ENCODE measurements around the gene ZFAND3.

ZFAND3 gene

DNA sequence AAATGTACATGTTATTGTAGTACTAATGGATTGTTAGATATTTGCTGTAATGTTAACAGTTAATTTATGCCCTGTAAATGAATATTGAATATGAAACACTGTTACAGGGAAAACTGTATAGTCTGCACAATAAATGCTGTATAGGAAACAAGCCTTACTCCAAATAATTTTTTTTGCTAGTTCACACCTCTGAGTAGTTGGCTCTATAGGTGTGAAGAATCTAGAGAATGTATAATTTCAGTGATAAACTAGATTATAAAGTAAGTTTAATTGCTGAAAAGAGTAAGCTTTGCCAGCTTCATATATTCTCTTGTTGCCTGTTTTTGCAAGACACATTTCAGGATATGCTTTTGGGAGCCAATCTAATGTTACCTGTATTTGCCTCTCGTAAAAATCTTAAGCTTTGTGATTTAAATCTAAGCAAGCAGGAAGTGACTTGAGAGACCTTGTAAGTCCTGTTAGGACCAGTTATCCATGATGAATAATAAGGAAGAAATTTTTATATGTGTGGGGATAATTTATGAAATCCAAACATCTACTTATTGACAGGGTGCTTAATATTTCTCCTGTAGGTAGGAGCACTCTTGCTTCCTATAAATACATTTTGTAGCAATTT, 232.4 kb downstream of the ZFAND3 start:
- TF ChIP-seq ZFX (IDR thresholded peaks at IDR 0.05; ENCODE audit: borderline replicate concordance) = no peak
- TF ChIP-seq, protein P1, sequence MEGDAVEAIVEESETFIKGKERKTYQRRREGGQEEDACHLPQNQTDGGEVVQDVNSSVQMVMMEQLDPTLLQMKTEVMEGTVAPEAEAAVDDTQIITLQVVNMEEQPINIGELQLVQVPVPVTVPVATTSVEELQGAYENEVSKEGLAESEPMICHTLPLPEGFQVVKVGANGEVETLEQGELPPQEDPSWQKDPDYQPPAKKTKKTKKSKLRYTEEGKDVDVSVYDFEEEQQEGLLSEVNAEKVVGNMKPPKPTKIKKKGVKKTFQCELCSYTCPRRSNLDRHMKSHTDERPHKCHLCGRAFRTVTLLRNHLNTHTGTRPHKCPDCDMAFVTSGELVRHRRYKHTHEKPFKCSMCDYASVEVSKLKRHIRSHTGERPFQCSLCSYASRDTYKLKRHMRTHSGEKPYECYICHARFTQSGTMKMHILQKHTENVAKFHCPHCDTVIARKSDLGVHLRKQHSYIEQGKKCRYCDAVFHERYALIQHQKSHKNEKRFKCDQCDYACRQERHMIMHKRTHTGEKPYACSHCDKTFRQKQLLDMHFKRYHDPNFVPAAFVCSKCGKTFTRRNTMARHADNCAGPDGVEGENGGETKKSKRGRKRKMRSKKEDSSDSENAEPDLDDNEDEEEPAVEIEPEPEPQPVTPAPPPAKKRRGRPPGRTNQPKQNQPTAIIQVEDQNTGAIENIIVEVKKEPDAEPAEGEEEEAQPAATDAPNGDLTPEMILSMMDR (IDR thresholded peaks at IDR 0.05) = no peak
- H3K27ac ChIP-seq = no peak overlapping the region

DNA sequence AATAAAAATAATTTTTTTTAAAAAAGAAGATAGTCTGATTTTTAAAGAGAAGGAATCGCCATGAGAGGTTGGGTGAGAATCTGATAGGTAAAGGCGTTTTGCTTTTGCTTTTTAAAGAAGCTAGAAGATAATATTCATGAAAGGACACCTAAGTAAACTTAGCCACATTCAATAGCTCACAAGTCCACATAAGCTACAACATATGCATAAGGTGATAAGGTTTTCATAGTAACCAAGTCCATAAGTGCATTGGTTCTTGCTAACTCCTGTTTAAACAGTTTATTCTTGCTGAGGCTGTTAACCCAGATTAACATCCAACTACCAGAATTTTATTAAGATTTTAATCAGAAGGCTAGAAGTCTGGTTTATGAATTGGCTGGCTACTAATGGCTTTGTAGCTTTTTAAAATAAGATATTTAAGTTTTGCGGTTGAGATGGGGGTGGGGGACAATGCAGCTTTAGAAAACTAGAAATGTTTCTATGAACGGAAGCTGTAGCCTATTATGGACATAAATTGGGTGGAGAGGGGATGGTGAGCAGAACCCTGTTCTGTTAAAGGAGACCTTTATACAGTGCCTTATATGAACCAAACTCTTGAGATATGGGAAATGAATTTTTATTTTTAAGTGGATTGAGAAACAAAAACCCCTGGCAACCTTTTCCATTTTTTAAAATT, 235.1 kb downstream of the ZFAND3 start:
- H3K27ac ChIP-seq = no peak overlapping the region
- TF ChIP-seq ZFX (IDR thresholded peaks at IDR 0.05; ENCODE audit: borderline replicate concordance) = no peak
- TF ChIP-seq, protein P1 (IDR thresholded peaks at IDR 0.05) = no peak

DNA sequence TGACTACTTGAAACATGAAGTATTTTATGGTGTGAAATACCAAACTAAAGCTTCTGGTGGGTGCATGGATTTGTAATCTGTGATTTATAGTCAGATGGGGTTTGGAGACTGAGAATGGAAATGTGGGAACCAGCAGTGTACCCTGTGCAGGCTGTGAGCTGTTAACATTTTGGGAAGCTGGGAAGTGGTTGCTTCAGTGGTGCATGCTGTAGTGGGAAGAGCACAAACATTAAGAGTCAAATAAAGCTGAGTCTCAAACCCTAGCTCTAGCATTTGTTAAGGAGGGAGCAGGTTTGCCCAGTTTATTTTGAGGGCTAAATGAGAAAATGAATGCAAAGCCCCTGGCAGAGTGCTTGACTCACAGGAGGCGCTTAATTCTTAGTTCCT, 235.7 kb downstream of the ZFAND3 start:
- TF ChIP-seq ZFX (IDR thresholded peaks at IDR 0.05; ENCODE audit: borderline replicate concordance) = no peak
- TF ChIP-seq, protein P1 (IDR thresholded peaks at IDR 0.05) = no peak
- no peak overlapping the region for H3K27ac ChIP-seq

DNA sequence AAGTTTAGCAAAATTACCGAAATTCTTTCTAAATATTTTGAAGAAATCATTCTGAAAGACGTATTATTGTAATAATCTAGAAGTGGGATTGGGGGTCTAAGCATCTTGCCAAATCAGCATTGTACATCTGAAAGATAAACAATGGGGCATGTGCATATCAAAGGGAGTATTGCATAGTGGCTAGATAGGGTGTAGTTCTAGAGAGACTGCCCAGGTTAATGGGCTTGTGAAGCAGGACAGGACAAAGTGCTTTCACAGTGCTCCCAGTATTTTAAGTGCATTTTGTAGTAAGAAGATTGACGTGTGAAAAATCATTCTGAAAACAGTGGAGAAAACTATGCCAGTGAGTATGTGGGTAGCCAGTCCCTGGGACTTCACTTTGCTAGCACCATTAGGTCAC, 236.8 kb downstream of the ZFAND3 start:
- H3K27ac ChIP-seq = no peak overlapping the region
- TF ChIP-seq, protein P1 (IDR thresholded peaks at IDR 0.05) = no peak
- no peak for TF ChIP-seq ZFX (IDR thresholded peaks at IDR 0.05; ENCODE audit: borderline replicate concordance)

DNA sequence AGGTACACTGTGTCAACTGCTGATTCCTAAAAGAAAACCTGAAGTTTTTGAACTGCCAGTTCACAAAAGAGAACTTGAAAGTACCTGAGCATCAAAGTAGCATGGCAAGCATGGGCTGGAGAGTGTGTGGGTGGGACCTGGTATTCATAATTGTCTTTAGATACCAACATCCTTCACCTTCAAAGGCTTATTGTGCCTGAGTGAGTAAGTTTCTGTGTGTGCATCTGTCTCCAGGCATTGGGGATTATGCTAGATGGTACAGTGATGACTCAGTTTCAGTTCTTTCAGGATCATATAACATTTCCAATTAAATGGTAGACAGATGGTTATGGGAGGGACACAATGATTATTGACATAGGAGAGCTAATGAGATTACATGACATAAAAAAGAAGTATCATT, 238.5 kb downstream of the ZFAND3 start:
- H3K27ac ChIP-seq = no peak overlapping the region

DNA sequence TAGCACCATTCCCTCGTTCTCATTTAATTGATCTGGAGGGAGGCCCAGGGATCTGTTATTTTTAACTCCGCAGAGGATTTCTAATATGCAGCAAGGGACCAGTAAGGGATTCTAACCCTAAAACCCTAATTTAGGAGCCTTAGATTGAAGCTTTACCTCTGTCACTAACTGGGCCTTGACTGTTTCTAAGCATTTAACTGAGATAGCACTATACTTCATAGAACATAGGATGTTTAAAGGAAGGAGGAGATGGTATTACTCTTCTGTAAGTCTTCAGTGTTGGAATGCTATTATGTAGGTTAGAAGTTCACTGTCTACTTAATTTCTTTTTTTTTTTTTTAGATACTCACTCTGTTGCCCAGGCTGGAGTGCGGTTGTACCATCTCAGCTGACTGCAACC, 242.5 kb downstream of the ZFAND3 start:
- TF ChIP-seq, protein P1 (IDR thresholded peaks at IDR 0.05) = no peak
- TF ChIP-seq ZFX (IDR thresholded peaks at IDR 0.05; ENCODE audit: borderline replicate concordance) = no peak
- no peak overlapping the region for H3K27ac ChIP-seq

More for the DNA sequence above, 238.5 kb downstream of the ZFAND3 start:
- TF ChIP-seq ZFX (IDR thresholded peaks at IDR 0.05; ENCODE audit: borderline replicate concordance) = no peak
- TF ChIP-seq, protein P1 (IDR thresholded peaks at IDR 0.05) = no peak

DNA sequence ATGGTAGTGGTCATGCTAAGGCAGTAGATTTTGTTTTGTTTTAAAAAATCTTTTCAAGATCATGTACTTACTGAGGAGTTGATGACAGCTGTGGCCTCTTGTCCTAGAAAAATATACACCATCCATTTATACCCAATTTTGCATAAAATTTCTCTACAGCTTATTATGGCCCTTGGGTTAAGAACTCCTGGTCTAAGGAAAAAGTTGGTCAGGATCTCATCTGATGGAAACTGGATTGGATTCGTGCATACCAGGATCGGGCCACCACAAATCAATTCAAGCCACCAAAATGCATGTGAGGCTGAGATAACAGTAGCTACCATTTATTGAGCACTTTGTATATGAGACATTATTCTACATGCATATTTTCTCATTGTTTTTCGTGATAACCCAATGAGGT, 244.4 kb downstream of the ZFAND3 start:
- H3K27ac ChIP-seq = no peak overlapping the region
- TF ChIP-seq, protein P1 (IDR thresholded peaks at IDR 0.05) = no peak
- no peak for TF ChIP-seq ZFX (IDR thresholded peaks at IDR 0.05; ENCODE audit: borderline replicate concordance)
